Endothelial cell of umbilical vein (primary cell): Measurements from ENCODE around the gene SDF2. TPM values are rescaled to one million over a fixed set of nuclear protein-coding genes. Genes with fewer than 3 reads are reported as not detected.
"Not testable (repeated sequence)": the region's sequence is repeated elsewhere in the genome, so short reads cannot be mapped to it uniquely, and the experiment has no call there.

Source experiments
- BruUV-seq: library from RNA; stranded (reverse); fragments of 400-500 nt; replicated peaks from 2 replicates; lab custom pipeline; 2021; lab: Mats Ljungman, UMichigan
- CTCF ChIA-PET: fragments of 300-600, 350-600 bp; sonication (Branson Sonifier 250); formaldehyde crosslinking; loops from one replicate; lab custom pipeline; 2021; ENCODE audit warnings: antibody characterized with exemption, inconsistent platforms; lab: Charles Lee
- POLR2A ChIA-PET: fragments of 300-600, 350-600 bp; sonication (Branson Sonifier 250); formaldehyde crosslinking; loops from one replicate; lab custom pipeline; 2021; ENCODE audit warnings: antibody characterized with exemption, inconsistent platforms; lab: Charles Lee
- DNase-seq: peaks from one replicate; pipeline ENCODE4 v3.0.0-alpha.2; 2011; ENCODE audit warnings: low read depth, low spot score
- FAIRE-seq: peaks from 2 replicates; lab custom pipeline; 2011; peaks lifted over from hg19 to GRCh38; lab: Jason Lieb, UNC
- H2AFZ ChIP-seq: 2 replicates; pipeline ENCODE4 v1.6.0; 2012; ENCODE audit warnings: low read depth, low read length, control low read depth, inconsistent platforms
- H3K27ac ChIP-seq: 2 replicates; pipeline ENCODE4 v1.5.1; 2011; ENCODE audit warnings: low read depth, mild to moderate bottlenecking, control low read depth, low read length, moderate library complexity; ENCODE audit not compliant: insufficient read depth
- H3K27me3 ChIP-seq, 2 experiments: 2 replicates each; pipeline versions ENCODE4 v1.6.0 to v1.6.1; 2011; ENCODE audit warnings: low read length in 2 of 2, mixed read lengths in 1 of 2; ENCODE audit not compliant: control insufficient read depth in 2 of 2, insufficient read depth in 2 of 2
- H3K36me3 ChIP-seq, 2 experiments: 2 replicates in 1 of 2; 3 replicates in 1 of 2; pipeline ENCODE4 v1.5.1; 2011; ENCODE audit warnings: low read length in 2 of 2, mild to moderate bottlenecking in 1 of 2, moderate library complexity in 1 of 2; ENCODE audit not compliant: control insufficient read depth in 2 of 2, insufficient read depth in 2 of 2; ENCODE audit errors: extremely low read depth in 1 of 2
- H3K4me1 ChIP-seq: 3 replicates; pipeline ENCODE4 v1.5.1; 2011; ENCODE audit warnings: mild to moderate bottlenecking, low read length; ENCODE audit not compliant: control insufficient read depth, insufficient read depth; ENCODE audit errors: extremely low read depth
- H3K4me2 ChIP-seq: 2 replicates; pipeline ENCODE4 v1.6.1; 2011; ENCODE audit warnings: low read length, control low read depth, mixed read lengths; ENCODE audit not compliant: insufficient read depth
- H3K4me3 ChIP-seq, 3 experiments: fragments of 200-600 bp in 1 of 3; sonication (generic), shearing (Covaris generic) in 1 of 3; replicated peaks in 1 of 3; 2 replicates each; pipeline ENCODE4 v1.5.1; 2011 to 2016; ENCODE audit warnings: control low read depth in 3 of 3, low read length in 3 of 3, mild to moderate bottlenecking in 2 of 3, inconsistent platforms in 1 of 3, low read depth in 1 of 3, moderate library complexity in 1 of 3; ENCODE audit not compliant: insufficient read depth in 1 of 3
- H3K79me2 ChIP-seq: 2 replicates; pipeline ENCODE4 v1.6.0; 2012; ENCODE audit warnings: low read length, inconsistent platforms; ENCODE audit not compliant: control insufficient read depth, insufficient read depth
- H3K9ac ChIP-seq: replicated peaks from 2 replicates; pipeline ENCODE3; 2011; ENCODE audit warnings: low read length, control low read depth; ENCODE audit not compliant: insufficient read depth; ENCODE audit errors: extremely low read depth
- H3K9me1 ChIP-seq: replicated peaks from 3 replicates; pipeline ENCODE4 v1.6.0; 2011; ENCODE audit warnings: mild to moderate bottlenecking, low read length; ENCODE audit not compliant: control insufficient read depth, insufficient read depth; ENCODE audit errors: extremely low read depth
- H3K9me3 ChIP-seq: replicated peaks from 2 replicates; pipeline ENCODE4 v1.5.1; 2012; ENCODE audit warnings: low read length, inconsistent platforms; ENCODE audit not compliant: control insufficient read depth, insufficient read depth
- H4K20me1 ChIP-seq: replicated peaks from 2 replicates; pipeline ENCODE3; 2011; ENCODE audit warnings: mild to moderate bottlenecking, low read length; ENCODE audit not compliant: control insufficient read depth, insufficient read depth; ENCODE audit errors: extremely low read depth
- EZH2 ChIP-seq: IDR thresholded peaks from 2 replicates; pipeline ENCODE4 v1.6.1; 2012; ENCODE audit warnings: borderline replicate concordance, low read depth, mild to moderate bottlenecking, moderate library complexity, low read length, inconsistent platforms; ENCODE audit not compliant: severe bottlenecking
- FOS ChIP-seq: IDR thresholded peaks from 2 replicates; pipeline ENCODE4 v1.6.1; 2011; ENCODE audit warnings: mild to moderate bottlenecking, low read length, moderate library complexity, borderline replicate concordance; ENCODE audit not compliant: insufficient read depth
- GATA2 ChIP-seq: IDR thresholded peaks from 2 replicates; pipeline ENCODE4 v1.7.0; 2011; ENCODE audit warnings: low read depth, mild to moderate bottlenecking, moderate library complexity, mixed read lengths, low read length; ENCODE audit not compliant: insufficient read length, insufficient read depth
- JUN ChIP-seq: IDR thresholded peaks from 2 replicates; pipeline ENCODE4 v1.6.1; 2011; ENCODE audit warnings: borderline replicate concordance, low read depth; ENCODE audit not compliant: insufficient read length, insufficient read depth
- MYC ChIP-seq: IDR thresholded peaks from one replicate; pipeline ENCODE4 v1.6.1; 2011; ENCODE audit warnings: mild to moderate bottlenecking, low read depth, low read length
- POLR2A ChIP-seq: IDR thresholded peaks from 2 replicates; pipeline ENCODE4 v1.6.1; 2012; ENCODE audit warnings: low read depth, mild to moderate bottlenecking, control low read depth, low read length
- POLR2AphosphoS5 ChIP-seq: IDR thresholded peaks from 2 replicates; pipeline ENCODE4 v1.6.1; 2012; ENCODE audit warnings: low read depth, mild to moderate bottlenecking, control low read depth, low read length, moderate library complexity; ENCODE audit not compliant: insufficient read depth
- dilution Hi-C: fragments of 300-500 bp; cut with MboI; formaldehyde crosslinking; loops from one replicate; pipeline ENCODE4 v1.15.0; 2019; ENCODE audit warnings: low sequenced_read_pairs; ENCODE audit not compliant: extremely low pct_ligation_motif_present
- intact Hi-C: fragments of 100-400 bp; cut with micrococcal nuclease; formaldehyde crosslinking; loops from one replicate; pipeline ENCODE4 v1.10.0; 2022
- polyA plus RNA-seq, 4 experiments: library from polyadenylated mRNA; depleted of rRNA in 3 of 4; stranded (reverse) in 3 of 4; unstranded in 1 of 4; fragments of >200 nt; gene quantifications; 2 replicates each; pipeline versions ENCODE4 v1.2.1 to v1.2.3, GENCODE V29; 2011 to 2012; ENCODE audit warnings: missing spikeins in 1 of 4
- total RNA-seq: library from RNA; stranded (reverse); gene quantifications from 2 replicates; pipeline ENCODE4 v1.2.3, GENCODE V29; 2021
- TF ChIP-seq, protein P1 (sequence below): IDR thresholded peaks from 2 replicates; pipeline ENCODE4 v1.6.1; 2011; ENCODE audit not compliant: insufficient read depth, insufficient read length

The SDF2 gene
- total and polyA plus RNA-seq, 2 donors (not counting 3 experiments of a cell fraction or from before 2014, with no cell fraction given) = 52.6 to 77.9 TPM

DNA sequence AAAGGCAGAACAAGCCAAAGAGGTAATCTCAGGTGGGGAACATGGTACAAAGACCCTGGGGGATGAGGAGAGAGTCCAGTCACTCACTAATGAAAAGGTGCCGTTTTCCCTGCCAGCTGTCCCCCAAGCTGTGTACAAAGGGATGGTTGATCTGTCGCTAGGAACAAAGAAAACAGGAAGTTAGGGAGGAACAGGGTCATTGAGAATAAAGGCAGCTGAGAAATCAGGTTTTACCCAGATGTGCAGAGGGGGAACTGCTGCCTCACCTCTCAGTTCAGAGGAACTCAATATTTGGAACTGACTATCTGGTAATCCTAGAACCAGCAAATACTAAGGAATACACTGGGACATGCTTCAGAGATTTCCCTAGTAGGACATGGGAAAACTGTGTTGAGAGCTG is 49.2 kb downstream of the SDF2 start:
- no peaks in the 10 kb centered on the region for H3K27me3 ChIP-seq
- no peak for FAIRE-seq
- no peaks in the 10 kb centered on the region for H4K20me1 ChIP-seq
- no peaks in the 10 kb centered on the region for H3K9me1 ChIP-seq
- H3K9me3 ChIP-seq = no peaks in the 10 kb centered on the region
- no peak for TF ChIP-seq FOS
- TF ChIP-seq POLR2A = no peak
- TF ChIP-seq MYC = no peak
- TF ChIP-seq JUN = no peak
- TF ChIP-seq, protein P1, sequence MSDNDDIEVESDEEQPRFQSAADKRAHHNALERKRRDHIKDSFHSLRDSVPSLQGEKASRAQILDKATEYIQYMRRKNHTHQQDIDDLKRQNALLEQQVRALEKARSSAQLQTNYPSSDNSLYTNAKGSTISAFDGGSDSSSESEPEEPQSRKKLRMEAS = no peak
- no TSS peak for BruUV-seq
- dilution Hi-C loops = no loop called here
- no peak overlapping the region for H3K9ac ChIP-seq
- intact Hi-C loops = no loop called here
- no peak overlapping the region for H3K4me2 ChIP-seq
- no peak overlapping the region for H2AFZ ChIP-seq
- H3K4me1 ChIP-seq = peaks cover 7% of the 10 kb centered on the region
- no peak overlapping the region for H3K27ac ChIP-seq
- H3K4me3 ChIP-seq = no peak overlapping the region
- H3K36me3 ChIP-seq = peaks cover 23 to 26% of the 10 kb centered on the region in 2 experiments
- ChIA-PET POLR2A (no interaction called here), CTCF (interaction anchor here (0.6 to 4.9 kb wide), 16 partner anchors 9 to 127 kb away, joined by 3 to 64 read pairs (median 5); partner anchors contain the start of genes ALDOC and PIGS)
- H3K79me2 ChIP-seq = no peaks in the 10 kb centered on the region
- DNase-seq = no peak

DNA sequence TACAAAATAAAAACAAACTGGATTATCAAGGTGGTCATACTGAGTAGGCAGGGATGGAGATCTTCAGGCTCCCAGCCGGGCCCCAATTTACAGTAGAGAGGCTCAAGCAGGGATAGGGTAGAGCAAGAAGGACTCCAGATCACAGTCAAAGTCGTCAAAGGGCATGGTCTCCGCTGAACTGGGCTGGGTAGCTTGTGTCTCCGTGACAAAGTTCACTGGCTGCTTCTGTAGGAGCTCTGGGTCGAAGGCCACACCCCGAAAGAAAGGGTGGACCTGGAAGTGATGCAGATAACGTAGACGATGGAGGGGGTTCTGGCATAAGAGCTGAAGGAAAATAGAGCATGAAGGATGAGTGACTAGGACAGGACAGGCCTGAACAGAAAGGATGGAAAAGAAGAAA is 51.3 kb downstream of the SDF2 start:
- no peak overlapping the region for H2AFZ ChIP-seq
- DNase-seq (no peak), FAIRE-seq (no peak)
- no TSS peak for BruUV-seq
- H3K79me2 ChIP-seq = no peaks in the 10 kb centered on the region
- dilution Hi-C loops = no loop called here
- no peaks in the 10 kb centered on the region for H3K9me1 ChIP-seq
- no peak overlapping the region for H3K4me3 ChIP-seq
- H3K27me3 ChIP-seq = no peaks in the 10 kb centered on the region
- intact Hi-C loops = no loop called here
- no peaks in the 10 kb centered on the region for H4K20me1 ChIP-seq
- peaks cover 7% of the 10 kb centered on the region for H3K4me1 ChIP-seq
- H3K4me2 ChIP-seq = no peak overlapping the region
- ChIA-PET CTCF (interaction anchor here (0.9 to 4.9 kb wide), 4 partner anchors 10 to 116 kb away, joined by 3 to 64 read pairs (median 22); no protein-coding TSS in a partner anchor), POLR2A (no interaction called here)
- TF ChIP-seq GATA2 = no peak
- TF ChIP-seq MYC = no peak
- no peak for TF ChIP-seq JUN
- no peak for TF ChIP-seq POLR2AphosphoS5
- TF ChIP-seq EZH2 = no peak
- TF ChIP-seq, protein P1 = no peak
- H3K9me3 ChIP-seq = no peaks in the 10 kb centered on the region
- no peak overlapping the region for H3K9ac ChIP-seq
- peaks cover 7 to 10% of the 10 kb centered on the region in 2 experiments for H3K36me3 ChIP-seq
- H3K27ac ChIP-seq = no peak overlapping the region

DNA sequence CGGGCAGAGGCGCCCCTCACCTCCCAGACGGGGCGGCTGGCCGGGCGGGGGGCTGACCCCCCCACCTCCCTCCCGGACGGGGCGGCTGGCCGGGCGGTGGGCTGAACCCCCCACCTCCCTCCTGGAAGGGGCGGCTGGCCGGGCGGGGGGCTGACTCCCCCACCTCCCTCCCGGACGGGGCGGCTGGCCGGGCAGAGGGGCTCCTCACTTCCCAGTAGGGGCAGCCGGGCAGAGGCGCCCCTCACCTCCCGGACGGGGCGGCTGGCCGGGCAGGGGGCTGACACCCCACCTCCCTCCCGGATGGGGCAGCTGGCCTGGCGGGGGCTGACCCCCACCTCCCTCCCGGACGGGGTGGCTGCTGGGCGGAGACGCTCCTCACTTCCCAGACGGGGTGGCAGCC is 57.7 kb downstream of the SDF2 start:
- H3K36me3 ChIP-seq, POLR2A ChIA-PET, H3K79me2 ChIP-seq, H3K4me2 ChIP-seq, H4K20me1 ChIP-seq, DNase-seq, CTCF ChIA-PET, H3K9me3 ChIP-seq, H3K27me3 ChIP-seq, H3K27ac ChIP-seq, H3K4me1 ChIP-seq, BruUV-seq, intact Hi-C loops, H3K9me1 ChIP-seq, H3K4me3 ChIP-seq, H2AFZ ChIP-seq, FAIRE-seq, dilution Hi-C loops, H3K9ac ChIP-seq: not testable (repeated sequence)
